ENCODE results near the gene LRRC3B.

DNA sequence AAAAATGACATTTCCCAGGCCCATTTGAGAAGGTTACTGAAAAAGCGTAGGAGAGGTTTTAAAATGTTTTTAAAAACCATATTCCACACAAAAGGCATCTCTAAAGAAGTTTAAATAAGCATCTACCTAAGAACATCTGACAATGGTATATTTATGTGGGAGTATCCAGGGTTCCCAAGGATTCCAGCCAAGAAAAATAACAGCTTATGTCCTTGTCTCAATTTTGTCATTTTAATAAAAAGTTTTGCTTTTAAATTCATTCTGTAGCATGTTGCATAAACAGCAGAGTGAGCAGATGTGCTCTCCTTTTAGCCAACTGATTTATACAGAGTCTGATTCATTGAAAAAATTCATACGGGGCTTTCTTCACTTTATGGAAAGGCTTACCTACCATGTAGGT, 129.9 kb downstream of the LRRC3B start:
- no peak for TF ChIP-seq SMC3 (conservative IDR thresholded peaks at IDR 0.05; ENCODE audit: poor library complexity)
- TF ChIP-seq POLR2AphosphoS5 (IDR thresholded peaks at IDR 0.05): no peak
- TF ChIP-seq, protein P1, sequence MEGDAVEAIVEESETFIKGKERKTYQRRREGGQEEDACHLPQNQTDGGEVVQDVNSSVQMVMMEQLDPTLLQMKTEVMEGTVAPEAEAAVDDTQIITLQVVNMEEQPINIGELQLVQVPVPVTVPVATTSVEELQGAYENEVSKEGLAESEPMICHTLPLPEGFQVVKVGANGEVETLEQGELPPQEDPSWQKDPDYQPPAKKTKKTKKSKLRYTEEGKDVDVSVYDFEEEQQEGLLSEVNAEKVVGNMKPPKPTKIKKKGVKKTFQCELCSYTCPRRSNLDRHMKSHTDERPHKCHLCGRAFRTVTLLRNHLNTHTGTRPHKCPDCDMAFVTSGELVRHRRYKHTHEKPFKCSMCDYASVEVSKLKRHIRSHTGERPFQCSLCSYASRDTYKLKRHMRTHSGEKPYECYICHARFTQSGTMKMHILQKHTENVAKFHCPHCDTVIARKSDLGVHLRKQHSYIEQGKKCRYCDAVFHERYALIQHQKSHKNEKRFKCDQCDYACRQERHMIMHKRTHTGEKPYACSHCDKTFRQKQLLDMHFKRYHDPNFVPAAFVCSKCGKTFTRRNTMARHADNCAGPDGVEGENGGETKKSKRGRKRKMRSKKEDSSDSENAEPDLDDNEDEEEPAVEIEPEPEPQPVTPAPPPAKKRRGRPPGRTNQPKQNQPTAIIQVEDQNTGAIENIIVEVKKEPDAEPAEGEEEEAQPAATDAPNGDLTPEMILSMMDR (IDR thresholded peaks at IDR 0.05; ENCODE audit: poor library complexity, severe bottlenecking): no peak
- TF ChIP-seq TAF1 (IDR thresholded peaks at IDR 0.05; ENCODE audit: low read depth): no peak
- no peak for TF ChIP-seq EZH2 (IDR thresholded peaks at IDR 0.05; ENCODE audit: borderline replicate concordance, insufficient read depth, low read length, poor library complexity, severe bottlenecking)

Measured in neural cell (in vitro differentiated cells).